MM.1S (cell line): Measurements from ENCODE around the gene RAB31.
"Not testable (repeated sequence)": the region's sequence is repeated elsewhere in the genome, so short reads cannot be mapped to it uniquely, and the experiment has no call there.

ENCODE experiments used
- EZH2 ChIP-seq: fragments of 300-600 bp; sonication (generic); optimal IDR thresholded peaks from 2 replicates; pipeline ENCODE3; 2017; ENCODE audit warnings: low read depth, mild to moderate bottlenecking, antibody characterized with exemption, low read length, mixed read lengths
- EZH2phosphoT487 ChIP-seq: fragments of 300-600 bp; sonication (generic); IDR thresholded peaks from 2 replicates; pipeline ENCODE4 v1.6.1; 2018; ENCODE audit warnings: antibody characterized with exemption, low read length
- TF ChIP-seq, protein P1 (sequence below): fragments of 300-600 bp; sonication (generic); IDR thresholded peaks from 2 replicates; pipeline ENCODE4 v1.5.1; 2016; ENCODE audit warnings: antibody characterized with exemption, low read length, mixed read lengths

DNA sequence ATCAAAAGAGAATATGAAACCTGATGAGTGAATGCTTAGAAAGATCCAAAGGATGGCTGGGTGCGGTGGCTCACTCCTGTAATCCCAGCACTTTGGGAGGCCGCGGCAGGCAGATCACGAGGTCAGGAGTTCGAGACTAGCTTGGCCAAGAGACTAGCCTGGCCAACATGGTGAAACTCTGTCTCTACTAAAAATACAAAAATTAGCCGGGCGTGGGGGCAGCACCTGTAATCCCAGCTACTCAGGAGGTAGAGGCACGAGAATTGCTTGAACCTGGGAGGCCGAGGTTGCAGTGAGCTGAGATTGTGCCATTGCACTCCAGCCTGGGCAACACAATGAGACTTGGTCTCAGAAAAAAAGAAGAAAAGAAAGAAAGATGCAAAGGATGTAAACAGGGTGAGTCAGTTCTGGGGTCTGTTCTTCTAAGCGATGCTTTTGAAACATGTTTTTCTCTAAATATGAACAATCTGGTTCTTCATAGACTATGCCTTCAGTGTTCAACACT, 189.7 kb downstream of the RAB31 start:
- TF ChIP-seq, protein P1, sequence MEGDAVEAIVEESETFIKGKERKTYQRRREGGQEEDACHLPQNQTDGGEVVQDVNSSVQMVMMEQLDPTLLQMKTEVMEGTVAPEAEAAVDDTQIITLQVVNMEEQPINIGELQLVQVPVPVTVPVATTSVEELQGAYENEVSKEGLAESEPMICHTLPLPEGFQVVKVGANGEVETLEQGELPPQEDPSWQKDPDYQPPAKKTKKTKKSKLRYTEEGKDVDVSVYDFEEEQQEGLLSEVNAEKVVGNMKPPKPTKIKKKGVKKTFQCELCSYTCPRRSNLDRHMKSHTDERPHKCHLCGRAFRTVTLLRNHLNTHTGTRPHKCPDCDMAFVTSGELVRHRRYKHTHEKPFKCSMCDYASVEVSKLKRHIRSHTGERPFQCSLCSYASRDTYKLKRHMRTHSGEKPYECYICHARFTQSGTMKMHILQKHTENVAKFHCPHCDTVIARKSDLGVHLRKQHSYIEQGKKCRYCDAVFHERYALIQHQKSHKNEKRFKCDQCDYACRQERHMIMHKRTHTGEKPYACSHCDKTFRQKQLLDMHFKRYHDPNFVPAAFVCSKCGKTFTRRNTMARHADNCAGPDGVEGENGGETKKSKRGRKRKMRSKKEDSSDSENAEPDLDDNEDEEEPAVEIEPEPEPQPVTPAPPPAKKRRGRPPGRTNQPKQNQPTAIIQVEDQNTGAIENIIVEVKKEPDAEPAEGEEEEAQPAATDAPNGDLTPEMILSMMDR = not testable (repeated sequence)
- not testable (repeated sequence) for TF ChIP-seq EZH2, EZH2phosphoT487
